ENCODE measurements around the gene PNPLA1. TPM values are rescaled to one million over a fixed set of nuclear protein-coding genes. Genes with fewer than 3 reads are reported as not detected.

The PNPLA1 gene
- total RNA-seq, 1 donor from 2014 or later, result not detected

DNA sequence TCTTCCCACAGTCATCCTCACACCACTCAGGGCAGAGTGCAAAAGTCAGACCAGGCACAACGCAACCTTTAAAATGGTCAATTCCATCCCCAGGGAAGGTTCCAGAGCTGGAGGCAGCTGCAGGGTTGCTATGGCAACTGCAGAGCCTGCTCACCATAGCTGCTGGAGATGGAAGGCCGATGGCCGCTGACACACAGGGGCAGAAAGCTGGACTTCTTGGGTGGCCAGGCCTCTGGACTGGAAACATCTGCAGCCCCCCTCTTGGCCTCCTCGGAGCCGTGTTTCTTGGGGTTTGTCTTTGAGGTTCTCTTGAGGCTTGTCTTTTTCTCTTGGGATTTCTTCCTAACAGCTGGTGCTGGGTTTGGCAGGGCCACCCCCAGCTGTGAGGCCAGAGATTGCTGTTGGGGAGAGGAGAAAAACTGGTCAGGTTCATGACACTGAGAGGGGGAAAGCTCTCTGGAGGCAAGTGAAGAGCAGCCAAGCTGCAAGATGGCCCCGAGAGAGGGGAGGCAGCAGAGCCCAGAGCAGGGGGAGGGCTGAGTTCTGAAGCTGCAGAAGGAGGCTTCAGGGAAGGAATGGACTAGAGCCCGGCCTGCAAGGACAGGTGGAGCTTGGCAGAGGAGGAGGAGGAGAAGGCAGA, 56.6 kb downstream of the PNPLA1 start:
- H3K27me3 ChIP-seq (ENCODE audit: control insufficient read depth, insufficient read depth, low read length), result peaks cover 18% of the 10 kb centered on the region
- H3K36me3 ChIP-seq (ENCODE audit: control insufficient read depth, insufficient read depth, low read length), result no peaks in the 10 kb centered on the region
- TF ChIP-seq, protein P1, sequence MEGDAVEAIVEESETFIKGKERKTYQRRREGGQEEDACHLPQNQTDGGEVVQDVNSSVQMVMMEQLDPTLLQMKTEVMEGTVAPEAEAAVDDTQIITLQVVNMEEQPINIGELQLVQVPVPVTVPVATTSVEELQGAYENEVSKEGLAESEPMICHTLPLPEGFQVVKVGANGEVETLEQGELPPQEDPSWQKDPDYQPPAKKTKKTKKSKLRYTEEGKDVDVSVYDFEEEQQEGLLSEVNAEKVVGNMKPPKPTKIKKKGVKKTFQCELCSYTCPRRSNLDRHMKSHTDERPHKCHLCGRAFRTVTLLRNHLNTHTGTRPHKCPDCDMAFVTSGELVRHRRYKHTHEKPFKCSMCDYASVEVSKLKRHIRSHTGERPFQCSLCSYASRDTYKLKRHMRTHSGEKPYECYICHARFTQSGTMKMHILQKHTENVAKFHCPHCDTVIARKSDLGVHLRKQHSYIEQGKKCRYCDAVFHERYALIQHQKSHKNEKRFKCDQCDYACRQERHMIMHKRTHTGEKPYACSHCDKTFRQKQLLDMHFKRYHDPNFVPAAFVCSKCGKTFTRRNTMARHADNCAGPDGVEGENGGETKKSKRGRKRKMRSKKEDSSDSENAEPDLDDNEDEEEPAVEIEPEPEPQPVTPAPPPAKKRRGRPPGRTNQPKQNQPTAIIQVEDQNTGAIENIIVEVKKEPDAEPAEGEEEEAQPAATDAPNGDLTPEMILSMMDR (IDR thresholded peaks at IDR 0.05; ENCODE audit: insufficient read depth, low read length, poor library complexity, severe bottlenecking), result no peak
- no peak for DNase-seq (ENCODE audit: low read depth)
- H3K4me3 ChIP-seq (ENCODE audit: low read depth, low read length), result no peak overlapping the region

GRCh38 chr6:36327226-36327918, 57.5 kb downstream of the PNPLA1 start:
- no peak for DNase-seq (ENCODE audit: low read depth)
- Histone ChIP-seq H3K4me3 (ENCODE audit: low read depth, low read length) (no peak overlapping the region), H3K36me3 (ENCODE audit: control insufficient read depth, insufficient read depth, low read length) (no peaks in the 10 kb centered on the region), H3K27me3 (ENCODE audit: control insufficient read depth, insufficient read depth, low read length) (peaks cover 18% of the 10 kb centered on the region)
- TF ChIP-seq, protein P1 (IDR thresholded peaks at IDR 0.05; ENCODE audit: insufficient read depth, low read length, poor library complexity, severe bottlenecking), result no peak

DNA sequence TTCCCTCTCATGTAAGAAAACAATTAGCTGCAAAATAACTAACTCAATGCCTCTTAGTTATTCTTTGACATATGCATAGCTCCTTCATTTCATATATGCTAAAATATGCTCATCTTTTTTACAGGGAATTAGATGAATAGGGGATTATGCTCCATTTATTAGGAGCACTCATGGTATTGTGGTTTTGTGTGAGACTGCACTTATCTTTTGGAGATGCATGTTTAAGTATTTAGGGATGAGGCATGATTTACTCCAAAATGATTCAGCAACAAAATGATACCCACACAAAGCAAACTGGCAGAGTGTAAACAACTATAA, 58.0 kb downstream of the PNPLA1 start:
- H3K4me3 ChIP-seq (ENCODE audit: low read depth, low read length), result no peak overlapping the region
- H3K36me3 ChIP-seq (ENCODE audit: control insufficient read depth, insufficient read depth, low read length), result no peaks in the 10 kb centered on the region
- TF ChIP-seq, protein P1 (IDR thresholded peaks at IDR 0.05; ENCODE audit: insufficient read depth, low read length, poor library complexity, severe bottlenecking), result no peak
- peaks cover 18% of the 10 kb centered on the region for H3K27me3 ChIP-seq (ENCODE audit: control insufficient read depth, insufficient read depth, low read length)
- no peak for DNase-seq (ENCODE audit: low read depth)

DNA sequence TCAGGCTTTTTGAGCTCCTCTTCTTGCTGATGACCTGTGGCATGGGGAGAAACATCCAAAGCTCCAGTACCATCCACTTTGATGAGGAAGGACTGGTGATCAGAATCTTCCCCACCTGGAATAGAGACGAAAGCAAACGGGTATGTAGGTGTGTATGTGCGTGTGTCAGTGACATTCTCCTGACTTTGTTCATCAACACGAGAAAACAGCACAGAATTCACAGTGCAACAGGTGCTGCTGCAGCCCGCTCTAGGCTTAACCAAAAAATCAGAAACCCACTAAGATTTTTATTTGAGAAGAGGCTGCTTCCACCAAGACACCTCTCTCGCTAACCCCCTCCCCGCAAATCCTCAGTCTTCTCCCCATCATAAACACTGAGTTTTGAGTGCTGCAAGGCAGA, 58.7 kb downstream of the PNPLA1 start:
- no peak for DNase-seq (ENCODE audit: low read depth)
- Histone ChIP-seq H3K36me3 (ENCODE audit: control insufficient read depth, insufficient read depth, low read length) (no peaks in the 10 kb centered on the region), H3K27me3 (ENCODE audit: control insufficient read depth, insufficient read depth, low read length) (peaks cover 20% of the 10 kb centered on the region), H3K4me3 (ENCODE audit: low read depth, low read length) (no peak overlapping the region)
- TF ChIP-seq, protein P1 (IDR thresholded peaks at IDR 0.05; ENCODE audit: insufficient read depth, low read length, poor library complexity, severe bottlenecking), result no peak

GRCh38 chr6:36329798-36330291, 60.0 kb downstream of the PNPLA1 start:
- H3K27me3 ChIP-seq (ENCODE audit: control insufficient read depth, insufficient read depth, low read length), result peaks cover 28% of the 10 kb centered on the region

More at GRCh38 chr6:36329798-36330291, 60.0 kb downstream of the PNPLA1 start:
- no peak overlapping the region for H3K4me3 ChIP-seq (ENCODE audit: low read depth, low read length)
- DNase-seq (ENCODE audit: low read depth), result no peak
- no peaks in the 10 kb centered on the region for H3K36me3 ChIP-seq (ENCODE audit: control insufficient read depth, insufficient read depth, low read length)
- TF ChIP-seq, protein P1 (IDR thresholded peaks at IDR 0.05; ENCODE audit: insufficient read depth, low read length, poor library complexity, severe bottlenecking), result no peak

All from kidney epithelial cell (primary cell).